ACHN (cell line): ENCODE measurements around the gene FIGNL2.
"Not testable (repeated sequence)": the region's sequence is repeated elsewhere in the genome, so short reads cannot be mapped to it uniquely, and the experiment has no call there.

Source experiments
- DNase-seq: peaks from one replicate; pipeline ENCODE4 v3.0.0-alpha.2; 2015
- in situ Hi-C: cut with HindIII; loops from 2 replicates; pipeline ENCODE4 v1.10.0; 2017; ENCODE audit warnings: low sequenced_read_pairs, low pct_ligation_motif_present, low pct_unique_long_range_greater_than_20kb

Gene FIGNL2

GRCh38 chr12:51806896-51807295, 41.6 kb downstream of the FIGNL2 start:
- no peak for DNase-seq
- in situ Hi-C loops, result no loop called here

GRCh38 chr12:51801027-51801426, 47.5 kb downstream of the FIGNL2 start:
- in situ Hi-C loops, result no loop called here
- DNase-seq, result no peak

GRCh38 chr12:51798501-51798900, 50.0 kb downstream of the FIGNL2 start:
- no peak for DNase-seq
- in situ Hi-C loops, result no loop called here

- in situ Hi-C loops, DNase-seq: not testable (repeated sequence)
Observed at GRCh38 chr12:51798051-51798450, 50.5 kb downstream of the FIGNL2 start.

GRCh38 chr12:51797301-51797700, 51.2 kb downstream of the FIGNL2 start:
- no peak for DNase-seq
- in situ Hi-C loops, result no loop called here

GRCh38 chr12:51793201-51793600, 55.3 kb downstream of the FIGNL2 start:
- in situ Hi-C loops, result no loop called here
- no peak for DNase-seq

- no peak for DNase-seq
- in situ Hi-C loops, result no loop called here
Observed at GRCh38 chr12:51792417-51792816, 56.1 kb downstream of the FIGNL2 start.

- in situ Hi-C loops, result no loop called here
- DNase-seq, result peak; percentile 68
Observed at GRCh38 chr12:51788876-51789275, 59.6 kb downstream of the FIGNL2 start.

GRCh38 chr12:51785906-51786305, 62.6 kb downstream of the FIGNL2 start:
- DNase-seq, result no peak
- in situ Hi-C loops, result no loop called here

GRCh38 chr12:51784688-51785087, 63.8 kb downstream of the FIGNL2 start:
- no peak for DNase-seq
- in situ Hi-C loops, result no loop called here

GRCh38 chr12:51779876-51780275, 68.6 kb downstream of the FIGNL2 start:
- in situ Hi-C loops, result no loop called here
- DNase-seq, result no peak

GRCh38 chr12:51777973-51778372, 70.5 kb downstream of the FIGNL2 start:
- in situ Hi-C loops, result no loop called here
- DNase-seq, result no peak

GRCh38 chr12:51777457-51777856, 71.1 kb downstream of the FIGNL2 start:
- in situ Hi-C loops, result no loop called here
- DNase-seq, result no peak

- no peak for DNase-seq
- in situ Hi-C loops, result no loop called here
Observed at GRCh38 chr12:51774933-51775332, 73.6 kb downstream of the FIGNL2 start.

- peak; percentile 77 for DNase-seq
- in situ Hi-C loops, result no loop called here
Observed at GRCh38 chr12:51773145-51773869, 75.2 kb downstream of the FIGNL2 start.

- in situ Hi-C loops, result no loop called here
- DNase-seq, result no peak
Observed at GRCh38 chr12:51771008-51771407, 77.5 kb downstream of the FIGNL2 start.
